GM12891 (cell line): ENCODE data around the gene CTNND2.

ENCODE experiments used
- PAX5 ChIP-seq: IDR thresholded peaks from 2 replicates; pipeline ENCODE4 v1.6.1; 2011; ENCODE audit warnings: low read length, moderate library complexity, mild to moderate bottlenecking; ENCODE audit not compliant: insufficient read depth, severe bottlenecking
- POLR2A ChIP-seq: IDR thresholded peaks from 2 replicates; pipeline ENCODE4 v1.6.1; 2011; ENCODE audit warnings: low read depth, low read length, control low read depth
- POLR2AphosphoS5 ChIP-seq: IDR thresholded peaks from 2 replicates; pipeline ENCODE4 v1.6.1; 2011; ENCODE audit warnings: low read depth, low read length, control low read depth
- TAF1 ChIP-seq: IDR thresholded peaks from 2 replicates; pipeline ENCODE4 v1.6.1; 2011; ENCODE audit warnings: low read depth, low read length, control low read depth

DNA sequence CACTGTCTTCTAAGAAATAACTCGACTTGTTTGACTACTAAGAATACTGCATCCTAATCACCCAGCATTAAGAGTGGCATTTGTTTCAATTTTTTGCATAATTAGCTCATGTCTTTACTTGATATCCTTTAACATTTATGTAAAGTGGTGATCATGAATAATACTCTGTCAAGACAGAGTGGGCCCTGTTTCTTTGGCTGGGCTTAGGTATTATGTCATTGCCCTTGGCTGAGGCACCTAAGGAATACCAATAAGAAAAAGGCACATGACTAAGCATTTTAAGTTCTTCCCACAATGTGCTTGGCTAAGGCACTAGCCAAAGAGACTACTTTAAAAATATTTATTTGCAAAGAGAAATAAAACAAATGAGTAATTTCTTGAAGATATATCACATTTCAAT, 308.1 kb downstream of the CTNND2 start:
- TF ChIP-seq POLR2A: no peak
- TF ChIP-seq PAX5: no peak
- no peak for TF ChIP-seq POLR2AphosphoS5
- TF ChIP-seq TAF1: no peak
